Fibroblast of the aortic adventitia (primary cell): ENCODE data around the gene CDK4. TPM values are rescaled to one million over a fixed set of nuclear protein-coding genes. Genes with fewer than 3 reads are reported as not detected.

Experiments used
- DNase-seq: peaks from one replicate; pipeline ENCODE4 v3.0.0-alpha.2; 2010; ENCODE audit warnings: low read depth
- H3K4me3 ChIP-seq: 2 replicates; pipeline ENCODE4 v1.5.1; 2011; ENCODE audit warnings: low read depth, mild to moderate bottlenecking, control low read depth, low read length, moderate library complexity
- total RNA-seq: library from RNA; depleted of rRNA; stranded (reverse); fragments of >200 nt; gene quantifications from 2 replicates; pipeline ENCODE4 v1.2.3, GENCODE V29; 2012; ENCODE audit warnings: low replicate concordance
- TF ChIP-seq, protein P1 (sequence below): IDR thresholded peaks from 2 replicates; pipeline ENCODE4 v1.5.1; 2011; ENCODE audit warnings: mild to moderate bottlenecking, low read length, control low read depth, inconsistent platforms; ENCODE audit not compliant: insufficient read depth

CDK4 gene
- total RNA-seq, 1 donor = 208 TPM

- H3K4me3 ChIP-seq = peak overlapping the region; percentile 94
- TF ChIP-seq, protein P1, sequence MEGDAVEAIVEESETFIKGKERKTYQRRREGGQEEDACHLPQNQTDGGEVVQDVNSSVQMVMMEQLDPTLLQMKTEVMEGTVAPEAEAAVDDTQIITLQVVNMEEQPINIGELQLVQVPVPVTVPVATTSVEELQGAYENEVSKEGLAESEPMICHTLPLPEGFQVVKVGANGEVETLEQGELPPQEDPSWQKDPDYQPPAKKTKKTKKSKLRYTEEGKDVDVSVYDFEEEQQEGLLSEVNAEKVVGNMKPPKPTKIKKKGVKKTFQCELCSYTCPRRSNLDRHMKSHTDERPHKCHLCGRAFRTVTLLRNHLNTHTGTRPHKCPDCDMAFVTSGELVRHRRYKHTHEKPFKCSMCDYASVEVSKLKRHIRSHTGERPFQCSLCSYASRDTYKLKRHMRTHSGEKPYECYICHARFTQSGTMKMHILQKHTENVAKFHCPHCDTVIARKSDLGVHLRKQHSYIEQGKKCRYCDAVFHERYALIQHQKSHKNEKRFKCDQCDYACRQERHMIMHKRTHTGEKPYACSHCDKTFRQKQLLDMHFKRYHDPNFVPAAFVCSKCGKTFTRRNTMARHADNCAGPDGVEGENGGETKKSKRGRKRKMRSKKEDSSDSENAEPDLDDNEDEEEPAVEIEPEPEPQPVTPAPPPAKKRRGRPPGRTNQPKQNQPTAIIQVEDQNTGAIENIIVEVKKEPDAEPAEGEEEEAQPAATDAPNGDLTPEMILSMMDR = no peak
- DNase-seq = peak; percentile 90
Observed at GRCh38 chr12:57744194-57744776, 7.8 kb downstream of the CDK4 start.

DNA sequence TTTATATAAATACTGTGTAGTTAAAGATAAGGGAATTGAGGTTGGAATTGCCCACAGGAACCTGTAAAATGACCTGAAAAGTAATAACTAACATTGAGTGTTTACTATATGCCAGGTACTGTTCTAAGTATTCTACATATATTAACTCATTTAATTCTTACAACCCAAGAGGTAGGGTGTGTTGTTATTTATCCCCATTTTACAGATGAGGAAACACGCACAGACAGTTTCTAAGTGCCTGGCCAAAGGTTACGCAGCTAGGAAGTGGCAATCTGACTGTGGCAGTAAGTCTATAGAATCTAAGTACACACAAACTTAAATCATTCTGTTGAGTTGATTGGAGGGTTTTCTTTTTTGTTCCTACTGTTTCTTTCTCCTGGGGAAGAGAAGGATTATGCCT, 8.3 kb downstream of the CDK4 start:
- no peak overlapping the region for H3K4me3 ChIP-seq
- TF ChIP-seq, protein P1 = no peak
- no peak for DNase-seq

- no peak overlapping the region for H3K4me3 ChIP-seq
- TF ChIP-seq, protein P1 = no peak
- no peak for DNase-seq
Observed at GRCh38 chr12:57741844-57742738, 10.0 kb downstream of the CDK4 start.

GRCh38 chr12:57741413-57741789, 10.7 kb downstream of the CDK4 start:
- TF ChIP-seq, protein P1 = no peak
- no peak for DNase-seq
- no peak overlapping the region for H3K4me3 ChIP-seq

- H3K4me3 ChIP-seq = no peak overlapping the region
- no peak for DNase-seq
- TF ChIP-seq, protein P1 = no peak
Observed at GRCh38 chr12:57740656-57741412, 11.3 kb downstream of the CDK4 start.

DNA sequence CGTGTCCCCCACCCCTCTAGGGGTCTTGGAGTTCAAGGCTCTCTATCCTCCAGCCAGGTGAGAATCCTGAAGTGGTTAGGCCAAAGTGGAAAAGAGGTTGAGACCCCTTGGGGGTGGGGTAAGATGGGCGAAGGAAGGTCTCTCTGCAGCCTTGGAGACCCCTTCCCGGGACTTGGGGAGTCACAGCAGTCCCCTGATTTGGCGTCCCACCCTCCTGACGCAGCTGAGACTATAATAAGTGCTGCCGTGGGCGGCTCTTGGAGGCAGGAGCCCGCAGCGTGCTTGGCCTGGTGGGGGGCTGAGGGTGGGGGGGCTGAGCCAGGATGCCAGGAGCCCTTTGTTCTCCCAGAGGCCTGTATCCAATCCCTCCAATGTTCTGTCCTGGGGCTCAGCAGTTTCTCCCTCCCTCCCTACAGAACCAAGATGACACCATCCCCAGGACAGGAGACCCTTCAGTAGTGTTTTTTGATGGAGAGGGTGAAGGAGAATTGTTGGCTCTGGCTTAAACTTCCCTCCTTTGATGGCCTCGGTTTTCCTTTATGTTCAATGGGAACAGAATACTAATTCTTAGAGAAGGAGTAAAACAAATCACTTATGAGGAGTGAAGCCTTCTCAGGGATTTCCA, 12.1 kb downstream of the CDK4 start:
- no peak overlapping the region for H3K4me3 ChIP-seq
- no peak for DNase-seq
- TF ChIP-seq, protein P1 = no peak
